HL-60 (cell line): Measurements from ENCODE around the gene HNRNPH1.
A peak's percentile ranks its signal among the peaks of the same experiment; 100 is the strongest.

Experiments
- DNase-seq, 2 experiments: peaks; one replicate each; pipeline ENCODE4 v3.0.0-alpha.2; 2010 to 2020; ENCODE audit warnings: low read depth in 1 of 2, low spot score in 1 of 2
- H3K27ac ChIP-seq: fragments of 250-450 bp; sonication (Bioruptor Pico); replicated peaks from 2 replicates; pipeline ENCODE4 v1.5.1; 2020; ENCODE audit warnings: mild to moderate bottlenecking, moderate library complexity
- H3K27me3 ChIP-seq: fragments of 250-450 bp; sonication (Bioruptor Pico); 2 replicates; pipeline ENCODE4 v1.5.1; 2021; ENCODE audit warnings: mild to moderate bottlenecking, moderate library complexity; ENCODE audit not compliant: insufficient read depth, poor library complexity, severe bottlenecking
- H3K4me3 ChIP-seq: replicated peaks from 2 replicates; pipeline ENCODE4 v1.5.1; 2011; ENCODE audit warnings: mild to moderate bottlenecking, control low read depth, low read length; ENCODE audit not compliant: insufficient read depth
- CTCF ChIP-seq: IDR thresholded peaks from one replicate; pipeline ENCODE4 v1.5.1; 2011; ENCODE audit warnings: low read length, control low read depth, inconsistent platforms; ENCODE audit not compliant: insufficient read depth
- GABPA ChIP-seq: IDR thresholded peaks from 2 replicates; pipeline ENCODE4 v1.6.1; 2012; ENCODE audit warnings: low read depth
- POLR2AphosphoS5 ChIP-seq: IDR thresholded peaks from 2 replicates; pipeline ENCODE4 v1.6.1; 2012; ENCODE audit warnings: low read depth
- REST ChIP-seq: IDR thresholded peaks from 2 replicates; pipeline ENCODE4 v1.6.1; 2012; ENCODE audit warnings: low read depth; ENCODE audit not compliant: insufficient replicate concordance
- SPI1 ChIP-seq: IDR thresholded peaks from 2 replicates; pipeline ENCODE4 v1.6.1; 2012; ENCODE audit warnings: low read depth, mild to moderate bottlenecking, borderline replicate concordance

HNRNPH1 gene

GRCh38 chr5:179617930-179618329 is 5.5 kb downstream of the HNRNPH1 start:
- Histone ChIP-seq H3K27me3 (no peaks in the 10 kb centered on the region), H3K27ac (no peak overlapping the region), H3K4me3 (no peak overlapping the region)
- DNase-seq, result peak in 1 of 2 experiments; percentile 32
- TF ChIP-seq GABPA (no peak), POLR2AphosphoS5 (no peak), SPI1 (no peak), REST (no peak)

- DNase-seq, result peak in 1 of 2 experiments; percentile 35
- Histone ChIP-seq H3K27ac (no peak overlapping the region), H3K27me3 (no peaks in the 10 kb centered on the region), H3K4me3 (no peak overlapping the region)
- TF ChIP-seq SPI1 (no peak), POLR2AphosphoS5 (0 out of 2 replicates have a peak, but pooled peaks have one; percentile 34)
Observed at GRCh38 chr5:179616002-179616594, 7.4 kb downstream of the HNRNPH1 start.

- no peak overlapping the region for H3K27ac ChIP-seq
- H3K27me3 ChIP-seq, result no peaks in the 10 kb centered on the region
- DNase-seq, result peak in 1 of 2 experiments; percentile 45
- no peak for TF ChIP-seq CTCF
- no peak for TF ChIP-seq POLR2AphosphoS5
- TF ChIP-seq GABPA, result no peak
- no peak for TF ChIP-seq SPI1
- TF ChIP-seq REST, result no peak
- H3K4me3 ChIP-seq, result no peak overlapping the region
Observed at GRCh38 chr5:179615203-179615602, 8.3 kb downstream of the HNRNPH1 start.

- Histone ChIP-seq H3K27me3 (no peaks in the 10 kb centered on the region), H3K4me3 (no peak overlapping the region), H3K27ac (no peak overlapping the region)
- DNase-seq, result peak in 1 of 2 experiments; percentile 24
- TF ChIP-seq SPI1 (no peak), REST (no peak), POLR2AphosphoS5 (no peak), GABPA (no peak), CTCF (no peak)
Observed at GRCh38 chr5:179614745-179615144, 8.7 kb downstream of the HNRNPH1 start.
